ENCODE results near the gene HOXB7. TPM values are rescaled to one million over a fixed set of nuclear protein-coding genes. Genes with fewer than 3 reads are reported as not detected.
A peak's percentile ranks its signal among the peaks of the same experiment; 100 is the strongest.

Gene HOXB7
- not detected in 2 replicates for total RNA-seq (2016; rRNA removed; fragmentation: Illumina TruSeq; extraction: Trizol)
- total RNA-seq (2016; cell fraction: cytosol; rRNA removed; fragmentation: Illumina TruSeq; extraction: Trizol; ENCODE audit: low read depth): not detected in 2 replicates
- total RNA-seq (2016; cell fraction: insoluble cytoplasmic fraction; rRNA removed; fragmentation: Illumina TruSeq; extraction: Trizol): not detected in 2 replicates
- total RNA-seq (2016; cell fraction: membrane; rRNA removed; fragmentation: Illumina TruSeq; extraction: Trizol): not detected in 2 replicates
- total RNA-seq (2016; cell fraction: nucleus; rRNA removed; fragmentation: Illumina TruSeq; extraction: Trizol): not detected in 2 replicates
- 0.04 and 0.08 TPM in 2 replicates for polyA plus RNA-seq (2011; rRNA removed)
- not detected in 2 replicates for polyA plus RNA-seq (2011; cell fraction: cytosol; rRNA removed)
- polyA plus RNA-seq (2011; cell fraction: nucleus; rRNA removed): not detected in 2 replicates
- polyA plus RNA-seq (2012): not detected in 2 replicates
- polyA plus RNA-seq (2016; cell fraction: cytosol; fragmentation: Illumina TruSeq; extraction: Trizol; ENCODE audit: low read depth): not detected in 2 replicates
- not detected in 2 replicates for polyA plus RNA-seq (2016; cell fraction: insoluble cytoplasmic fraction; fragmentation: Illumina TruSeq; extraction: Trizol; ENCODE audit: low read depth)
- not detected in 2 replicates for polyA plus RNA-seq (2016; cell fraction: membrane; fragmentation: Illumina TruSeq; extraction: Trizol; ENCODE audit: low read depth)
- not detected in 2 replicates for polyA plus RNA-seq (2016; cell fraction: nucleus; fragmentation: Illumina TruSeq; extraction: Trizol; ENCODE audit: insufficient read depth, low read depth)
- 8.9 TPM in 1 of 2 replicates, not detected in the other for polyA minus RNA-seq (2011; rRNA and poly(A)+ RNA removed; ENCODE audit: low replicate concordance)
- polyA minus RNA-seq (2011; cell fraction: cytosol; rRNA and poly(A)+ RNA removed): not detected in 2 replicates
- polyA minus RNA-seq (2011; cell fraction: nucleus; rRNA and poly(A)+ RNA removed): not detected in 2 replicates
- not detected for Bru-seq, nascent RNA
- not detected for BruChase-seq, experiment 1, labeled RNA remaining after a 6-hour chase
- BruChase-seq, experiment 2, labeled RNA remaining after a 2-hour chase: percentile 16 among the genes with signal in this experiment
- long read RNA-seq, experiment 1: 0 reads
- long read RNA-seq, experiment 2: 0 reads

GRCh38 chr17:48610282-48611211, at the start of gene HOXB7:
Gene HOXB7 (minus strand): TSS chr17:48611017. CDS start chr17:48610918, 99 bp downstream.
- Histone ChIP-seq H3K9me3 (ENCODE audit: low read length) (no peaks in the 10 kb centered on the region), H4K20me1 (ENCODE audit: insufficient read depth, low read length) (no peaks in the 10 kb centered on the region; the same call in 1 of the 2 replicates), H2AFZ (ENCODE audit: low read length) (no peak within 1 kb of the TSS), H3K27ac (ENCODE audit: extremely low read length, insufficient read depth, low read length) (no peak within 1 kb of the TSS), H3K4me2 (ENCODE audit: low read depth, low read length) (peak within 1 kb of the TSS; percentile 74), H3K4me3 (replicated peaks in 1 of 3; ENCODE audit: insufficient read depth in 1 of 3, low read depth in 2 of 3, low read length in 3 of 3) (peak within 1 kb of the TSS; percentile 19 to 72 (median 45); a peak in 5 of 6 replicates), H3K79me2 (ENCODE audit: insufficient read depth, low read length) (no peaks in the 10 kb centered on the region), H3K4me1 (ENCODE audit: insufficient read depth, low read length) (peaks cover 23% of the 10 kb centered on the region), H3K36me3 (replicated peaks in 1 of 2; ENCODE audit: control insufficient read depth in 1 of 2, insufficient read depth in 2 of 2, low read length in 2 of 2) (no peaks in the 10 kb centered on the region), H3K9ac (ENCODE audit: insufficient read depth, low read depth, low read length) (no peak within 1 kb of the TSS), H3K27me3 (ENCODE audit: control insufficient read depth in 1 of 2, insufficient read depth in 2 of 2, low read length in 2 of 2) (peaks cover 21 to 95% of the 10 kb centered on the region in 2 experiments; a peak in 4 of 5 replicates)
- BruUV-seq (replicated peaks): no TSS peak
- WGBS (ENCODE audit: low lambda C conversion rate): 23% methylated on average over 42 of the region's 79 CpGs
- in situ Hi-C loops (cut with HindIII; ENCODE audit: extremely low pct_ligation_motif_present, low pct_unique_long_range_greater_than_20kb) (loop anchor here (5.0 kb wide), 1 partner anchor 583 kb away; no protein-coding TSS in a partner anchor), intact Hi-C loops (cut with micrococcal nuclease; ENCODE audit: unreplicated experiment) (no loop called here)
- DNase-seq (ENCODE audit: low spot score): no peak
- ChIA-PET POLR2A (no interaction called here), CTCF (ENCODE audit: low intra/inter-chr PET ratio, low total read pairs) (no interaction called here)
- FAIRE-seq: no peak
- peak; percentile 44 for ATAC-seq
- TF ChIP-seq ZBTB37 (CRISPR knock-in tag; IDR thresholded peaks at IDR 0.05) (peak; percentile 75; the same call in 1 of the 2 replicates), MYC (CRISPR knock-in tag; IDR thresholded peaks at IDR 0.05; ENCODE audit: borderline replicate concordance) (peak; percentile 15; the same call in 1 of the 2 replicates), ZBTB42 (CRISPR knock-in tag; IDR thresholded peaks at IDR 0.05) (no peak), GTF2F1 (IDR thresholded peaks at IDR 0.05; ENCODE audit: low read length) (no peak), FOXO1 (CRISPR knock-in tag; IDR thresholded peaks at IDR 0.05) (no peak), NFYB (CRISPR knock-in tag; IDR thresholded peaks at IDR 0.05) (0 out of 2 replicates have a peak, but pooled peaks have one; percentile 42), RXRB (CRISPR knock-in tag; IDR thresholded peaks at IDR 0.05; ENCODE audit: borderline replicate concordance) (no peak), NR1H2 (CRISPR knock-in tag; IDR thresholded peaks at IDR 0.05; ENCODE audit: borderline replicate concordance, low read depth) (no peak), AGO1 (IDR thresholded peaks at IDR 0.05; ENCODE audit: low read depth, low read length, poor library complexity, severe bottlenecking) (peak; percentile 52), POGK (CRISPR knock-in tag; conservative IDR thresholded peaks at IDR 0.05) (0 out of 2 replicates have a peak, but pooled peaks have one; percentile 19), ZNF713 (CRISPR knock-in tag; IDR thresholded peaks at IDR 0.05) (no peak)
- TF ChIP-seq, protein P1, sequence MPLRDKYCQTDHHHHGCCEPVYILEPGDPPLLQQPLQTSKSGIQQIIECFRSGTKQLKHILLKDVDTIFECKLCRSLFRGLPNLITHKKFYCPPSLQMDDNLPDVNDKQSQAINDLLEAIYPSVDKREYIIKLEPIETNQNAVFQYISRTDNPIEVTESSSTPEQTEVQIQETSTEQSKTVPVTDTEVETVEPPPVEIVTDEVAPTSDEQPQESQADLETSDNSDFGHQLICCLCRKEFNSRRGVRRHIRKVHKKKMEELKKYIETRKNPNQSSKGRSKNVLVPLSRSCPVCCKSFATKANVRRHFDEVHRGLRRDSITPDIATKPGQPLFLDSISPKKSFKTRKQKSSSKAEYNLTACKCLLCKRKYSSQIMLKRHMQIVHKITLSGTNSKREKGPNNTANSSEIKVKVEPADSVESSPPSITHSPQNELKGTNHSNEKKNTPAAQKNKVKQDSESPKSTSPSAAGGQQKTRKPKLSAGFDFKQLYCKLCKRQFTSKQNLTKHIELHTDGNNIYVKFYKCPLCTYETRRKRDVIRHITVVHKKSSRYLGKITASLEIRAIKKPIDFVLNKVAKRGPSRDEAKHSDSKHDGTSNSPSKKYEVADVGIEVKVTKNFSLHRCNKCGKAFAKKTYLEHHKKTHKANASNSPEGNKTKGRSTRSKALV (CRISPR knock-in tag; IDR thresholded peaks at IDR 0.05): peak; percentile 76

Measured in HepG2 (cell line).